Activated CD4-positive, alpha-beta memory T cell treated with anti-CD3 and anti-CD28 coated beads for 36 hours (primary cell): Measurements from ENCODE around the gene SCD5. TPM values are rescaled to one million over a fixed set of nuclear protein-coding genes. Genes with fewer than 3 reads are reported as not detected.

Experiments used
- CTCF ChIA-PET: fragments of 350-600 bp; sonication (Branson Sonifier 250); formaldehyde crosslinking; loops from one replicate; lab custom pipeline; 2021; ENCODE audit warnings: antibody characterized with exemption, inconsistent platforms; lab: Charles Lee
- POLR2A ChIA-PET: fragments of 350-600 bp; sonication (Branson Sonifier 250); formaldehyde crosslinking; loops from one replicate; lab custom pipeline; 2021; ENCODE audit warnings: antibody characterized with exemption; lab: Charles Lee
- DNase-seq: peaks from one replicate; pipeline ENCODE4 v3.0.0-alpha.2; 2020
- H3K27ac Mint-ChIP-seq: one replicate; pipeline ENCODE4 v1.8.0; 2021; ENCODE audit warnings: mixed read lengths
- H3K27me3 Mint-ChIP-seq: one replicate; pipeline ENCODE4 v1.8.0; 2021; ENCODE audit warnings: mixed read lengths
- H3K36me3 Mint-ChIP-seq: one replicate; pipeline ENCODE4 v1.8.0; 2021; ENCODE audit warnings: mixed read lengths
- H3K4me1 Mint-ChIP-seq: one replicate; pipeline ENCODE4 v1.8.0; 2021; ENCODE audit warnings: low read depth, mixed read lengths
- H3K4me3 Mint-ChIP-seq: one replicate; pipeline ENCODE4 v1.8.0; 2021; ENCODE audit warnings: mild to moderate bottlenecking, mixed read lengths
- H3K9me3 Mint-ChIP-seq: one replicate; pipeline ENCODE4 v1.8.0; 2021; ENCODE audit warnings: mixed read lengths
- intact Hi-C: fragments of 100-400 bp; cut with micrococcal nuclease; formaldehyde crosslinking; loops from one replicate; pipeline ENCODE4 v1.15.1; 2023
- total RNA-seq, 2 experiments: library from RNA; stranded (reverse); gene quantifications; one replicate each; pipeline ENCODE4 v1.2.3, GENCODE V29; 2021

The SCD5 gene
- total RNA-seq, 2 experiments from 2014 or later, result 0.12 to 0.14 TPM

DNA sequence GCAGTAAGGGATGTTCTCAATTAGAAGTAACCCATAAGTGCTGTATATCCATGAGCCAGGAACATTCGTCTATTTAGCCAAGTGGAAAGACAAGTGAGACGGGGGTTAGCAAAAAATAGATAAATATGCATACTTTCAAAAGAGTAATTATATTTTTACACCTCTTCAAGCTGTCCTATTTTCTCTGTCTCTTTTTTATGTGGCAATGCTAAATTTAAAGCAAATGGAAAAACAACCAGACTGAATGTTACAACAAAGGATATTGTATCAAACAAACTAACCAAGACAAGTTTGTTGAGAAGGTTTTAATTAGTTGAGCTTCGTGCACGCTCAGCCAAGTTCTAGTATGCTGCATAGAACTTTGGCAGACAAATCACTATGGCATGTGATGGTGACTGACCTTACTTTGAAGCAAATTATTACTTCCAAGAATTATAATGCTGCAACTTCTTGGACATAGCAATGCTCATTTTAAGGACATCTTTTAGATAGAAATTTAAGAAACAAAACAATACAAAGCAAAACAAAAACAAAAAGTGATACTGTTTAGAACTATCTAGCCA is 175.4 kb downstream of the SCD5 start:
- CTCF ChIA-PET, result no interaction called here
- POLR2A ChIA-PET, result no interaction called here
- H3K36me3 Mint-ChIP-seq, result no peaks in the 10 kb centered on the region
- H3K4me3 Mint-ChIP-seq, result no peak overlapping the region
- no peak for DNase-seq
- no peak overlapping the region for H3K27ac Mint-ChIP-seq
- no peaks in the 10 kb centered on the region for H3K9me3 Mint-ChIP-seq
- intact Hi-C loops, result no loop called here
- H3K4me1 Mint-ChIP-seq, result no peaks in the 10 kb centered on the region
- no peaks in the 10 kb centered on the region for H3K27me3 Mint-ChIP-seq

DNA sequence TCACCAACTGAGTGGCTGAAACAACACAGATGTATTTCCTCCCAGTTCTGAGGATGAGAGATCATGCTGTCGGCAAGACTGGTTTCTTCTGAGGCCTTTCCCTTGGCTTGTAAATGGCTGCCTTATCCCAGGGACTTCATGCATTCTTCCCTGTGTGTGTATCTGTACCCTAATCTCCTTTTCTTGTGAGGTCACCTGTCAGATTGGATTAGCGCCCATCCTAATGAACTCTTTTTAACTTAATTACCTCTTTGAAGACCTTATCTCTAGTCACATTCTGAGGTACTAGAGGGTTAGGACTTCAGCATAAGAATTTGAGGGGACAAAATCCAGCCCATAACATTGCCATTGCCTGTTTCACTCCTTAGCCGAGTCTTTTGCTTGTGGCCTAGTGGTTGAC is 177.3 kb downstream of the SCD5 start:
- Mint-ChIP-seq H3K4me1 (no peaks in the 10 kb centered on the region), H3K9me3 (no peaks in the 10 kb centered on the region), H3K36me3 (no peaks in the 10 kb centered on the region), H3K27ac (no peak overlapping the region), H3K27me3 (no peaks in the 10 kb centered on the region), H3K4me3 (no peak overlapping the region)
- POLR2A ChIA-PET, result no interaction called here
- DNase-seq, result no peak
- intact Hi-C loops, result no loop called here
- CTCF ChIA-PET, result no interaction called here

DNA sequence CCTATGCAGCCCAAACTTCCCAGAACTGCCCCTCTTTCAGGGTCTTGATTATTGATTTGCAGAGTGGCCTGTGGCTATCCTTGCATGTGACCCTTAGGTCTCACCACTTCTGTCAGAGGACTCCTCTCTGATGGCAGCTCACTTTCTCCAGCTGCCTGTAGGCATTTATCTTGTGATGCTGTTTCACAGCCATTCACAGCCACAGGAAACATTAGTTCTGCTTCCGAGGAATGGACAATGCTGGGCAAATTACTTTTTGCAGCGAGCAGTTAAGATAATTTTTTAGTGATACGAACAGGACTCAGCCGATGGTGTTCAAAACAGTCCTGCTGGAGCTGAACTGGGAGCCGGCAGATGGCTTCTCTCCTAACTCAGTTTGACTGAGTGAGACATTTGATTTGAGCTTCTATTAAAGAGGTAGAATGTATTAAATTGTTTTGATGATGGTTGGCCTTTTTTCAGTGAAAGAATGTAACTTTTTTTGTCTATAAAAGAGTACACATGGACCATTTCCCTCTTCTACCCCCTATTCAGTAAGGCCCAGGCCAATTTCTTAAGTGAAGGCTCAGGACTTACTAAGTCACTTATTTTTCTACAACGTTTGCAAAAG is 178.4 kb downstream of the SCD5 start:
- no peaks in the 10 kb centered on the region for H3K36me3 Mint-ChIP-seq
- ChIA-PET POLR2A (interaction anchor here (0.6 kb wide), 1 partner anchor 32 kb away, joined by 3 read pairs; no protein-coding TSS in a partner anchor), CTCF (no interaction called here)
- DNase-seq, result no peak
- no peaks in the 10 kb centered on the region for H3K27me3 Mint-ChIP-seq
- H3K4me3 Mint-ChIP-seq, result no peak overlapping the region
- intact Hi-C loops, result no loop called here
- no peaks in the 10 kb centered on the region for H3K4me1 Mint-ChIP-seq
- H3K27ac Mint-ChIP-seq, result no peak overlapping the region
- H3K9me3 Mint-ChIP-seq, result no peaks in the 10 kb centered on the region

DNA sequence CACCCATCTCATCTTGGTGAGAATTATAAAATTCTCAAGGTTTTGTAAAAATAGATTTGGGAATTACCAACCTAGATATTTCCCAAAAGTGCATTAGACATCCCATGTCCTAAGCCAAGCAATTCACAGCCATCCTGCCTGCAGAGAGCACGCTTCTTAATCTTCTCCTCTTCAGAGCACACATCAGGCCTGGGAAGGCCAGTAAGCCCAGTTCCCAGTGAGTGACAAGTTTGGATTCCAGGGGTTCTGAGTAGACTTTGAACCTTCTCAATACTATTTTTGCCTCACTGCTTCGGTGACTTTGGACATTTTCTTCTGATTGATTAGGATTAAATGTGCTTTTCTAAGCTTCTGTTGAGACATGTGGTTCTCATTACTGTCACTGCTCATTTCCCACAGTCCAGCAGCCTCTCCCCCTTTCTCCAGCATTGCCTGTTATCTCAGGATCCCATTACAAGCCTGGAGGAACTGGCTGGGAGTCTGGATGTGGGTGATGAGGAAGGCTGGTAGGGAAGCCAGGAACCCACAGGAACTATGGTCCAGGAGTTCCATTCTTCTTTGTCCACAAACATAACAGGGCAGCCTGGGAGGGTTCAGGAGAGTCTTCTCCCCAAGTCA is 180.4 kb downstream of the SCD5 start:
- CTCF ChIA-PET, result no interaction called here

DNA sequence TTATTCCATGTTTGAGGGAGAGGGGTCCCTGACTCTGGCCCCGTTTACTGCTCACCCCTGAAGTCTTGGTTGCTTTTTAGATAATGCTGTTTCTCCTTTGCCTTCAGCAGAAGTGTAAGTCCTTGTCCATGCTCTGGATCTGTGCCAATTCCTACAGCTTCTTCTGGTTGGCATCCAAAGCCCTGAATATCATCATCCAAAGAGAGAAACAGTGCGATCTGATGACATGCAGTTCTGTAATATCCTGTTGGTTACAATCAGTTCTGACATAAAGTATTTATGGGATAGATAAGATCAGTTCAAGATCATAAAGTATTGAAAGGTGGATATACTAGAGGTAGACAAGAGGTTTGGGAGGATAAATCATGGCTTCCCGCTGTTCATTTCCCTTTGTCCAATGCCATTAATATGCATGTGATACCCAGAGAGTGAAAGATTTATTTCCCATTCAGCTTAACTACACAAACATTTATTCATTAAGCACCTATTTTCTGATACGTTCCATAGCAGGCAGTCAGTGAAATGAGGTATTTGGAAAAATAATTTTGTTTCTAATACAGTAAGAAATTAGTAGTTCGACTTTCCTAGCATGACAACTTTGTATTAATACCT is 183.7 kb downstream of the SCD5 start:
- DNase-seq, result no peak
- intact Hi-C loops, result no loop called here
- Mint-ChIP-seq H3K4me1 (no peaks in the 10 kb centered on the region), H3K9me3 (no peaks in the 10 kb centered on the region), H3K27ac (no peak overlapping the region), H3K36me3 (no peaks in the 10 kb centered on the region), H3K4me3 (no peak overlapping the region), H3K27me3 (no peaks in the 10 kb centered on the region)
- ChIA-PET CTCF (no interaction called here), POLR2A (no interaction called here)

More for the DNA sequence above, 180.4 kb downstream of the SCD5 start:
- Mint-ChIP-seq H3K9me3 (no peaks in the 10 kb centered on the region), H3K36me3 (no peaks in the 10 kb centered on the region), H3K4me3 (no peak overlapping the region), H3K27me3 (no peaks in the 10 kb centered on the region), H3K4me1 (no peaks in the 10 kb centered on the region), H3K27ac (no peak overlapping the region)
- DNase-seq, result no peak
- intact Hi-C loops, result no loop called here
- POLR2A ChIA-PET, result no interaction called here

DNA sequence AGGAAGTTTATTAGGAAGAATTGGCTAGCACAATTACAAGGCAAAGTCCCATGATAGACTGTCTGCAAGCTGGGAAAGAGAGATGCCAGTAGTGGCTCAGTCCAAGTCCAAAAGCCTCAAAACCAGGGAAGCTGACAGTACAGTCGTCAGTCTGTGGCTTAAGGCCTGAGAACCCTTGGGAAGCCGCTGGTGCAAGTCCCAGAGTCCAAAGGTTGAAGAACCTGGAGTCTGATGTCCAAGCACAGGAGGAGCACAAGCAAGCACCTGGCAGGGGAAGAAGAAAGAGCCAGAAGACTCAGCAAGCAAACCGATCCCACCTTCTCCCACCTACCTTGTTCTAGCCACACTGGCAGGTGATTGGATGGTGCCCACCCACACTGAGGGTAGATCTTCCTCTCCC is 185.5 kb downstream of the SCD5 start:
- Mint-ChIP-seq H3K27me3 (no peaks in the 10 kb centered on the region), H3K4me1 (no peaks in the 10 kb centered on the region), H3K27ac (no peak overlapping the region), H3K4me3 (no peak overlapping the region), H3K36me3 (no peaks in the 10 kb centered on the region), H3K9me3 (no peaks in the 10 kb centered on the region)
- ChIA-PET CTCF (no interaction called here), POLR2A (no interaction called here)
- DNase-seq, result no peak
- intact Hi-C loops, result no loop called here

DNA sequence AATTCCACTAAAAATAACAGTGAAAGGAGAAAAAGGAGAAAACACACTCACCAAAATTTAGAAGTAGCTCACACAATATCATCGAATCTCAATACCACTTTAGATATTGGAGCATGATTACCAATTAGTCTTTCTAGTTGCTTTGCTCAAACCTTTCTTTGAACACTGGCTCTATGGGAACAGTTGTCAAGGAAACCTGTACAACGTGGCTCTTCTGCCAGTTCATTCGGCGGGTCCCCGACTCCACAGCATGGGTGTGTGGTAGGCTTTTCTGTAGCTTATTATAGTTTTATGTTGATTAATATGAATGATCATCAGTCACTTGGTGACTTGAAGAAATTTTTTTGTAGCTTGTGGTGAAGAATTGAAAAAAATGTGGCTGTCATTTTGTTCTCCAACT is 186.6 kb downstream of the SCD5 start:
- Mint-ChIP-seq H3K27me3 (no peaks in the 10 kb centered on the region), H3K4me3 (no peak overlapping the region), H3K27ac (no peak overlapping the region), H3K4me1 (no peaks in the 10 kb centered on the region), H3K9me3 (no peaks in the 10 kb centered on the region), H3K36me3 (no peaks in the 10 kb centered on the region)
- ChIA-PET CTCF (no interaction called here), POLR2A (no interaction called here)
- intact Hi-C loops, result no loop called here
- DNase-seq, result no peak

DNA sequence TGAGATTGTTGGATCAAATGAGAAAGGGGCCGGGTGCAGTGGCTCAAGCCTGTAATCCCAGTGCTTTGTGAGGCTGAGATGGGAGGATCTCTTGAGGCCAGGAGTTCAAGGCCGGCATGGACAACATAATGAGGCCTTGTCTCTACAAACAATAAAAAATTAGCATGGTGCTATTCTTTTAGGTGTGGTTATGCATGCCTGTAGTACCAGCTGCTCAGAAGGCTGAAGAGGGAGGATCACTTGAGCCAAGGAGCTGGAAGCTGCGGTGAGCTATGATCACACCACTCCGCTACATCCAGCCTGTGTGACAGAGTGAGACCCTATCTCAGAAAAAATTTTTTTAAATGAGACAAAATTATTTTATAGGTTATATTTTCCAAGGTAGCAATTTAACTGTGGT is 187.1 kb downstream of the SCD5 start:
- POLR2A ChIA-PET, result no interaction called here
- Mint-ChIP-seq H3K4me3 (no peak overlapping the region), H3K27ac (no peak overlapping the region), H3K4me1 (no peaks in the 10 kb centered on the region), H3K27me3 (no peaks in the 10 kb centered on the region), H3K36me3 (no peaks in the 10 kb centered on the region), H3K9me3 (no peaks in the 10 kb centered on the region)
- intact Hi-C loops, result no loop called here
- CTCF ChIA-PET, result no interaction called here
- no peak for DNase-seq

DNA sequence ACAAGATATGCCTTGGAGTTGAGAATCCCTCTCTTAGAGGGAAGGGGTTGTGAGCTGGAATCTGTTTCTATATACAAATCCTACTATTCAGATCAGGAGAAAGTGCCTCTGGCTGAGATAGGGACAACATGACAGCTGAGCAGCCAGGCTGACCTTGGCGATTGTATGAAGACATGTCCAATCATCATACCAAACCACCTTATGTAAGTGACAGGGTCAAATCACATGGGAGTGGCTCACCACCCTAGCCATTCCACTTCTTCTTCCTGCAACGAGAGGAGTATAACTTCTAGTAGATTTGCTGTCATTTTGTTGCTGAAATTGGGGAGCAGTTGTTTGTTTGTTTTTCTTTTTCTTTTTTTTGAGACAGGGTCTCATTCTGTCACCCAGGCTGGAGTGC is 188.6 kb downstream of the SCD5 start:
- H3K4me3 Mint-ChIP-seq, result no peak overlapping the region
- H3K4me1 Mint-ChIP-seq, result no peaks in the 10 kb centered on the region
- H3K36me3 Mint-ChIP-seq, result no peaks in the 10 kb centered on the region
- CTCF ChIA-PET, result interaction anchor here (0.7 kb wide), 1 partner anchor 129 kb away, joined by 3 read pairs; no protein-coding TSS in a partner anchor
- POLR2A ChIA-PET, result no interaction called here
- no peak overlapping the region for H3K27ac Mint-ChIP-seq
- intact Hi-C loops, result no loop called here
- H3K9me3 Mint-ChIP-seq, result no peaks in the 10 kb centered on the region
- DNase-seq, result no peak
- H3K27me3 Mint-ChIP-seq, result no peaks in the 10 kb centered on the region

DNA sequence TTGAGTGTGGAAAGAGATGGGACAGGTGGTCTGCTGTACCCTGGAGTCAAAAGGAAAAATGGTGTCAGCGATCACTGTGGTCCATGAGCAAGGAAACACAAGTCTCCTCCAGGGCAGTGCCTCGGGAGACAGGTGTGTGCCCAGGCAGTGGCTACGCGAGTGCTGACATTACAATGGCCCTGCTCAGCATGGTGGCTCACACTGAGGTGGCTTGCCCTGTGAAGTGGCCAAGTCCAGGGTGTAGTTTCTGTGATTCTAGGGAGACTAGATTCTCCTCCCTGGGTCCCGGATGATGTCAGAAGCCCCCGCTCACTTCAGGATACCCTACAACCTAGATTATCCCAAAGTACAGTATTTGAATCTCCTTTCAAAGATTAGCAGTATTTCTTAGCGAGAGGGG is 192.0 kb downstream of the SCD5 start:
- no peak overlapping the region for H3K27ac Mint-ChIP-seq
- no peaks in the 10 kb centered on the region for H3K4me1 Mint-ChIP-seq

DNA sequence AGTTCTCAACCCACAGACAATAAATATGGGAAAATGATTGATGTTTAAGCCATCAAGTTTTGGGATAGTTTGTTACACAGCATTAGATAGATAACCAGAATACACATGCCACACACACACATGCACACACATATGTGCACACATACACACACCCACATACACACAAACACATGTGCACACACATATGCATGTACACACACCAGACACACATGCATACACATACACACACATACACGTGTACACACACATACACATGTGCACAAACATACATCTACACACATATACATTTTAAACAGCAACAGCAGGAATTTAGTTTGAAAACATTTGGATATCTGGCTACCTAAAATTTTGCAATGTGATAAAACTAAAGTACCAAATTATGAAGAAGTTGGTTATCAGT is 194.1 kb downstream of the SCD5 start:
- Mint-ChIP-seq H3K36me3 (no peaks in the 10 kb centered on the region), H3K4me3 (no peak overlapping the region), H3K9me3 (no peaks in the 10 kb centered on the region), H3K27me3 (peaks cover 2% of the 10 kb centered on the region), H3K4me1 (no peaks in the 10 kb centered on the region), H3K27ac (no peak overlapping the region)
- POLR2A ChIA-PET, result no interaction called here
- CTCF ChIA-PET, result no interaction called here
- intact Hi-C loops, result no loop called here
- no peak for DNase-seq

More for the DNA sequence above, 192.0 kb downstream of the SCD5 start:
- Mint-ChIP-seq H3K9me3 (no peaks in the 10 kb centered on the region), H3K27me3 (no peaks in the 10 kb centered on the region), H3K36me3 (no peaks in the 10 kb centered on the region), H3K4me3 (no peak overlapping the region)
- intact Hi-C loops, result no loop called here
- no peak for DNase-seq
- ChIA-PET CTCF (interaction anchor here (0.5 kb wide), 1 partner anchor 1169 kb away, joined by 3 read pairs; no protein-coding TSS in a partner anchor), POLR2A (no interaction called here)

DNA sequence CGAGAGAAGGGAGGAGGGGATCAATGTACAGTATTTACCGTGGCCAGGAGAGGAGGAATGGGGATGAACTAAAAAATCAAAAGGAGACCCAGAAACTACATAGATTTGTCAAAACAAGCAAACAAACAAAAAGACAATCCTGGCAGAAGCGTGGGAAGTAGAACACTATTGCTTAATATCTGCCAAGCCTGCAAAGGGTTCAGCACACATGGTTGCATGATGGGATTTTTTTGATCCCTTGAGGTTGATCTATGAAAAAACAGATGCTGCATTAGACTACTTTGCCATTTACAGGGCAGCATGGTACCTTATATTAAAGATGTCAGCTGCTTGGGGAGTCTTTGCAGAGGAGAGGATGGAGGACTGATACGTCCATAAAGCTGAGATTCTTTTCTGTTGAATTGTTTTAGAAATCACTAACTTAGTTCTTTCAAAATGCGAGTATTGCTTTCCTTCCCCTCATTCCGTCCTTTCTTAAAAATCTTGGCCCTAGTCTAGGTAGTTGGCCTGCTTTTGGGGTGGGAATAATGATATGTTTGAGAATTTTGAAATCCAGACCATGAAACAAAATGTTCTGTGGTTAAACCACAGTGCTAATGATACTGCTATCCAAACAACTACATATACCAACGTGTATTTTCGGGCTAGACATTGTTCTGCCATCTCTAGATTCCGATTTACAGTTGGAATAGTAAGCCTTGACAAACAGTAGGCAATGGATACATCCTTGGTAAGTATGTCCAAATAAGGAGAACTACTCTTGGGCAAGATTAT is 197.2 kb downstream of the SCD5 start:
- CTCF ChIA-PET, result no interaction called here
- POLR2A ChIA-PET, result no interaction called here
- intact Hi-C loops, result no loop called here
- Mint-ChIP-seq H3K27ac (no peak overlapping the region), H3K4me3 (no peak overlapping the region), H3K36me3 (no peaks in the 10 kb centered on the region), H3K9me3 (no peaks in the 10 kb centered on the region), H3K4me1 (no peaks in the 10 kb centered on the region), H3K27me3 (peaks cover 4% of the 10 kb centered on the region)
- no peak for DNase-seq
